Measurements from ENCODE around the gene F11R.

GRCh38 chr1:160978510-160978927 is 42.4 kb downstream of the F11R start:
- no peak for TF ChIP-seq POLR2A (IDR thresholded peaks at IDR 0.05)
- no peak for TF ChIP-seq CTCF (IDR thresholded peaks at IDR 0.05)
- no peak for TF ChIP-seq POLR2AphosphoS5 (IDR thresholded peaks at IDR 0.05)
- no peak for TF ChIP-seq EP300 (IDR thresholded peaks at IDR 0.05)
